ENCODE results near the gene PAQR6. TPM values are rescaled to one million over a fixed set of nuclear protein-coding genes. Genes with fewer than 3 reads are reported as not detected.

Gene PAQR6
- total and polyA plus RNA-seq, 2 of the 4 experiments (the other 2 are of a cell fraction): under 0.01 to 0.67 TPM

- dilution Hi-C loops (cut with HindIII; ENCODE audit: low sequenced_read_pairs, unreplicated experiment) (no loop called here), intact Hi-C loops (cut with micrococcal nuclease) (no loop called here), in situ Hi-C loops (cut with MboI; ENCODE audit: low sequenced_read_pairs) (no loop called here)
- no peaks in the 10 kb centered on the region for H3K9me3 ChIP-seq (ENCODE audit: control insufficient read depth, insufficient read depth, low read length)
- H3K4me3 ChIP-seq (ENCODE audit: insufficient read depth, low read depth, low read length): no peak overlapping the region
- H3K27me3 ChIP-seq (ENCODE audit: control insufficient read depth, insufficient read depth, low read length): no peaks in the 10 kb centered on the region
- H3K9ac ChIP-seq (ENCODE audit: low read depth, low read length): no peak overlapping the region
- peaks cover 10% of the 10 kb centered on the region; the same call in 1 of the 2 replicates for H3K36me3 ChIP-seq (ENCODE audit: control insufficient read depth, insufficient read depth, low read length)
- ChIA-PET POLR2A (ENCODE audit: unreplicated experiment) (no interaction called here), CTCF (no interaction called here)
- H2AK5ac ChIP-seq (ENCODE audit: low read depth, low read length): no peak overlapping the region
- H2BK20ac ChIP-seq (ENCODE audit: low read depth, low read length): no peak overlapping the region
- DNase-seq (no peak), ATAC-seq (ENCODE audit: low read depth) (no peak)
- peaks cover 7% of the 10 kb centered on the region for H3K9me1 ChIP-seq (ENCODE audit: insufficient read depth, low read length)
- H3K27ac ChIP-seq (ENCODE audit: insufficient read depth, low read length): no peak overlapping the region
- TF ChIP-seq RCOR1 (IDR thresholded peaks at IDR 0.05; ENCODE audit: insufficient replicate concordance, low read length): no peak
- peak; percentile 3; the same call in 1 of the 2 replicates for TF ChIP-seq CEBPB (IDR thresholded peaks at IDR 0.05; ENCODE audit: low read depth, low read length)
- H4K8ac ChIP-seq (ENCODE audit: low read depth in 2 of 2, low read length in 2 of 2): no peak overlapping the region
- H3K79me1 ChIP-seq (ENCODE audit: low read depth in 1 of 2, low read length in 2 of 2): peaks cover 27 to 48% of the 10 kb centered on the region in 2 experiments; a peak in 3 of 4 replicates
- no peak overlapping the region for H3K56ac ChIP-seq (ENCODE audit: extremely low read depth, insufficient read depth, low read length)
- BruUV-seq (replicated peaks): no TSS peak
- H4K20me1 ChIP-seq (ENCODE audit: insufficient read depth, low read length): peaks cover 19% of the 10 kb centered on the region
- H3K18ac ChIP-seq (ENCODE audit: low read depth, low read length): no peak overlapping the region
- no peak overlapping the region for H3K14ac ChIP-seq (replicated peaks; ENCODE audit: low read depth, low read length)
- H2BK5ac ChIP-seq (ENCODE audit: low read depth, low read length, poor library complexity, severe bottlenecking): no peak overlapping the region
- no peak overlapping the region for H3K4me2 ChIP-seq (ENCODE audit: low read depth, low read length)
- H2BK120ac ChIP-seq (ENCODE audit: low read depth, low read length): no peak overlapping the region
- no peak overlapping the region for H2AK9ac ChIP-seq (replicated peaks; ENCODE audit: low read depth, low read length, poor library complexity)
- H4K91ac ChIP-seq (ENCODE audit: insufficient read depth, low read depth, low read length): no peak overlapping the region
- H3K4ac ChIP-seq (ENCODE audit: low read depth, low read length): no peak overlapping the region
- no peak overlapping the region for H3K23ac ChIP-seq (ENCODE audit: low read depth, low read length)
- peaks cover 9% of the 10 kb centered on the region for H3K4me1 ChIP-seq (ENCODE audit: control insufficient read depth, insufficient read depth, low read length)
- no peak overlapping the region for H4K5ac ChIP-seq (ENCODE audit: low read depth, low read length)
- no peak overlapping the region for H2AFZ ChIP-seq (replicated peaks; ENCODE audit: low read length, poor library complexity)
- 78% methylated on average over 3 of the region's 4 CpGs; no CpG with 5 or more reads in 1 of the 2 experiments for WGBS, 2 experiments (ENCODE audit: extremely low coverage in 2 of 2, insufficient read length in 1 of 2)
- H2BK15ac ChIP-seq (ENCODE audit: low read depth, low read length): no peak overlapping the region
These were observed 36.9 kb upstream of the PAQR6 start for GRCh38 chr1:156284757-156285156.
